Gastroesophageal sphincter (tissue), 3 donors: Measurements from ENCODE around the gene SLC6A3.

Experiments
- CTCF ChIP-seq, 4 experiments: fragments of 200-600 bp in 2 of 4; fragments of 450-650 bp in 2 of 4; sonication (generic) in 1 of 4; IDR thresholded peaks; one replicate each; pipeline ENCODE4 v1.5.1; 2017 to 2019; ENCODE audit warnings: antibody characterized with exemption in 4 of 4, mild to moderate bottlenecking in 2 of 4, moderate library complexity in 2 of 4
- POLR2A ChIP-seq, 2 donors: fragments of 450-650 bp; IDR thresholded peaks; one replicate each; pipeline ENCODE4 v1.6.1; 2017; ENCODE audit warnings: antibody characterized with exemption in 2 of 2, mild to moderate bottlenecking in 2 of 2, moderate library complexity in 1 of 2

- TF ChIP-seq CTCF (IDR thresholded peaks at IDR 0.05), result no peak
- no peak for TF ChIP-seq POLR2A (IDR thresholded peaks at IDR 0.05)
Observed at GRCh38 chr5:1394881-1395860, 50.1 kb downstream of the SLC6A3 start.
